ENCODE data around the gene ZXDC.

ZXDC gene

DNA sequence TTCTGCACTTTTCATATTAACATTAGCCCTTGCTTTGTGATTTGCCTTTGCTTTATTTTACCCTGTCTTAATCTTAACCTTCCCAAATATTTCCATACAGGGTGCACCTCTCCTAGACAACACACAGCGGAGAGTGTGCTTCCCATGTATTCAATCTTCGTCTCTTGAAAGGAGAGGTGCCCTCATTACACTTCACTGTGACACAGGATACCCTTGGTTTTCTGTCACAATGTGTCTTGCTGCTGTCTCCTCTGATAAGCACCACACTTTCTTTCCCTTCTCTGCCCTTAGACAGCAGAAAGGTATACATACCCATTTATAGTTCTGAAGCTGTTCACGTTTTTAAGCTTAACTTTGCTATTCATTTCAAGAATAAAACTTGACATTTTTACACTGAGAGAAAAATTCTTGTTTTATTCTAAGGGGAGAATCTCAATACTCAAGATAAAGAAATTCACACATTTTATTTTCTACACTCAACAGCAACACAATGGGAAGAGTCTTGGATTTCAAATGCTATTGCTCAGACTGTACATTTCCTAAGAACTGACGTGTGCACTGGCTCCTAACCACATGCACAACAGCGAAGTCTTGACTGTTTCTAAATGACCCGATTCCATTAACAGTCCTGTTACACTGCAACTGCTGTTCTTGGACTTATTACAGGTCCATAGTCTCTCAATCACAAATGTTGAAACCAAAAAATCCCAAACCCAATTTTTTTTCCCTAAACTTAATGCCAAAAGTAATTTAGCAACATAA lies 21.1 kb downstream of the ZXDC start:
- DNase-seq (ENCODE audit: low read depth in 2 of 2), result no peak

DNA sequence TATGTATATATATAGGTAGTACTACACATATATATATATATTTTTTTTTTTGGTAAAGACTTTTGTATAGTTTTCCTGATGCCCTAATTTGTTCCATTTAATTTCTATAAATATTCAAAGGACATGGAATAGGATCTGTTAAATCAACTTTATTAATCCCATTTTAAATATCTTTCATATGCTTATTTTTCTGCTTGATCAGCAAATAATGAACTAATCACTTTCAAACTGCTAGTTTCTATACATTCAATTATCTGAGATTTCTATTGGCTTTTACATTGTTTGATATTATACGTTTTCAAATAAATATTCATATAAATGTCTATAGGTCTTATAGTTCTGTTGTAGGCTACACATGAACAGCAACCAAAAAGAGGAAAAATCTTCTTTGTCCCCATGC lies 21.7 kb downstream of the ZXDC start:
- DNase-seq (ENCODE audit: low read depth in 2 of 2), result no peak

DNA sequence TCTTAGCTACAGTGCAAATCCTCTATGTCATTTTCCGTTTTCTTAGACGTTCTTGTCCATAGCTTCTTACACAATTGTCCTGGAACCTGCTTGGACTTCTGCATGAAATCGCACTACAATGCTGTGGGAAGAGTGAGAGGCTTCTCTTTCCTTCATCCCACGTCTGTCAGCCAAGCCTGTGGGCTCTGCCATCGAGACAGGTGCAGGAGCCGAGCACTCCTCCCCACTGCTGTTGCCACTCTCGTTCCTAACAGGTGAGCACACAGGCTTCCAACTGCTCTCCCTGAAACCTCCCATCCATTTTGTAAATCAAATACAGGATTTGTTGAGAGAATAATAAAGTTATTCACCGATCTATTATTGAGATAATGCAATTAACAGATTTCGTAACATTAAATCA lies 23.5 kb downstream of the ZXDC start:
- no peak for DNase-seq (ENCODE audit: low read depth in 2 of 2)

DNA sequence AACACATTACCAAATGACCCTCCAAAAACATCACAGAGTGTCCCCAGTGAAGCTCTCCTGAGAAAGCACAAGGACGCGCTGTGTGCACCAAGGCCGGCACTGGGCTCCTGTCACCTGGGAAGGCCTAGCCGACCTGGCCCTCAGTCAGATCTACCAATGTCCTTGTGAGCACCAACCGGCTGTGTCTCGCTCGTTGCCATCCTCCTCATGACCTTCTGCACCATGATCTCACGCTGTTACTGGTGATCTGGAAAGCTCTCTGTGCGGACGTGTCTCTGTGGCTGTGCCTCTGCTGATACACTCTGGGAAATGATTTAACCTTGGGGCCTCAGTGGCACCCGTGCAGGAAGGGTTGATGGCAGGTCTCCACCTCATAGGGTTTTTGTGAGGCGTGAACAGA lies 24.2 kb downstream of the ZXDC start:
- DNase-seq (ENCODE audit: low read depth in 2 of 2), result no peak

DNA sequence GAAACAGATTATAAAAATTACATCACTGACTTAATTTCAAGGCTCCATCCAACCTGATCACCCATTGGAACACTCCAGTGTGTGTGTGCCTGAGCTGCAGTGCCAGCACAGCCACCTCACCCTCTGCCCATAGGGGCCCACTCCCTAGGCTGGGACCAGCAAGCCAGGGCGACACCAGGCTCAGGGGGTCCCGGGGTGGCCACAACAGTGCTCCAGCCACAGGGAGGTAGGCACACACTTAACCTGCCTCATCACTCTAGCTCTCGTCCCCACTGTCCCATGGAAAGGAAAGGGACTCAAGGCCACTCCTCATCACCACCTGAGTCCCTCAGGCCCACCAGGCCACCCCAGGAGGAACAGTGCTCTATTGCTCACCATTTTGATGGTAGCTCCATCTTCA lies 24.9 kb downstream of the ZXDC start:
- no peak for DNase-seq (ENCODE audit: low read depth in 2 of 2)

DNA sequence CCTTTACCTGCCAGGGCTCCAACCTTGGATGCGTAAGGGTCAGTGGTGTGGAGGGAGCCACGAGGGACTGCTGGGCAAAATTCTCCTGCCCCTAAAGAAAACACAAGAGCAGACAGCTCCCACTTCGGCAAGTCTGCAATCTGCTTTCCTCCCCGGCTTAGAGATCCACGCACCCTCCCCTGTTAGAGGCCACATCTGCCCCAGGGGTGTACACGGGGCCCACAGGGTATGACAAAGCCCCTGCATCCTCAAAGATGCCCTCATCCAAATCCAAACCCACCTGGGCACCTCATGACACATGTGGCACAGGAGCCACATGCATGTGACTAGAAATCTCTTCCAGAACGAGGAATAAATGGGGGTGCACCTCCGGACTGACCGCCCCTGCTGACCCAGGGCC lies 25.5 kb downstream of the ZXDC start:
- DNase-seq (ENCODE audit: low read depth in 2 of 2), result no peak

DNA sequence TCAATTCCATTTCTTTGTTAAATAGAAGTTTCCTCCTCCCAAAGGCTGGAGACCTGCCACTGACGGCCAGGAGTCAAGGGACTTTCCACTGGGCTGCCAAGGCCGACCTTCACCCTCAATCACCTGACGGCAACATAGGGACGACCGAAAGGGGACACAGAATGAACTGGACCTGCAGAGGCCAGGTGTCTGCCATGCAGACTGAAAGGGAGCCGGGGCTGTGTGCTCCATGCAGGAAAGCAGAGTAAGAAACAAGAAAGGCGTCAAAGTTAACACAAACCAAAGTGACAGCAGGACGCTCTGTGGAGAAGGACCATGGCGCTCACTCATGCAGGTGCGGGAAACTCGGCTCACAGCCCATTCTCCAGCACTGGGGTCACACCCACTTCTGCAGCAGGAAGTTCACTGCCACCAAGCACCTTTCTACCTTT lies 26.1 kb downstream of the ZXDC start:
- no peak for DNase-seq (ENCODE audit: low read depth in 2 of 2)

DNA sequence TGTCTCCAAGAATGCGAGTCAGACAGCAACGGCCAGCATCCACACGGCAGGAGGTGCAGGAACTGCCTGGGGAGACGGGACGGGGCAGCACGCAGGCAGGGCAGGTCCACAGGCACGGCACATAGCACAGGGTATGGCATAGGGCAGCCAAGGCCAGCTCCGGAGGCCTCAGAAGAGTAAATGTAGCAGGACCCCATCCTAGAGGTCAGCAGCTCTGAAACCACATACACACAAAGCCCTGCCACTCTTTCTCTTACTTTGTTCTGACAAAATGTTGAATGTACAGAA lies 26.9 kb downstream of the ZXDC start:
- DNase-seq (ENCODE audit: low read depth in 2 of 2), result no peak

DNA sequence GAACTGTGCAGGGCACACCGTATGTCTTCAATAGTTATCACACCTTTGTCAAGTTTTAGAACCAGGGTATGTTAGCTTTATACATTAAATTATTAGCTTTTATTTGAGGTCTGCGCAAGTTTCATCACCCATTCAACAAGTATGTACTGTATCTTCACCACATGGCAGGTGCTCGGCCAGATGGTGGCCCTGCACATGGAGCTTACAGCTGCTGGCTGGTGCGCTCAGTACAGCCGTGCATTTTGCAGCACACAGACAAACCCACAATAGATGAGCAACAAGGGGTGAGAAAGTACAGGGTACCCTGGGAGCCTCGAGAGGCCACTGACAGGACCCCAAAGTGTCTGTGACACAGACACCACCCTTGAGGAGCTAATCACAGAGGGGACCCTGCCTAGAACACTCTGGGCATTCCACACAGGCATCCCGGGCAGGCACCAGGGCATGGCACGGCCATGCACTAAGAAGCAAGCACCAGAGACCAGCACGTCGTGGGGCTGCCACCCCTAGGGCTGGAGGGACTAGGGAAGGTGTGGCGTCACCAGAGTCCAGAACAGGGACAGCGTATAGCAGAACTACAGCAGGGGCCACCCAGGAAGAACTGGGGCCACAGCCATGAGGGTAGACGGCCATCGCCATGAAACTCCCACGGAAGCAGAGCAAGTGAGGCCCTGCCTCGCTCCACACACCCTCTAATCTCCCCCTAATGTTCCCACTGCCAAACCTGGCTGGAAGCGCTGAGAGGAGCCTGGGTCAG lies 27.4 kb downstream of the ZXDC start:
- no peak for DNase-seq (ENCODE audit: low read depth in 2 of 2)

DNA sequence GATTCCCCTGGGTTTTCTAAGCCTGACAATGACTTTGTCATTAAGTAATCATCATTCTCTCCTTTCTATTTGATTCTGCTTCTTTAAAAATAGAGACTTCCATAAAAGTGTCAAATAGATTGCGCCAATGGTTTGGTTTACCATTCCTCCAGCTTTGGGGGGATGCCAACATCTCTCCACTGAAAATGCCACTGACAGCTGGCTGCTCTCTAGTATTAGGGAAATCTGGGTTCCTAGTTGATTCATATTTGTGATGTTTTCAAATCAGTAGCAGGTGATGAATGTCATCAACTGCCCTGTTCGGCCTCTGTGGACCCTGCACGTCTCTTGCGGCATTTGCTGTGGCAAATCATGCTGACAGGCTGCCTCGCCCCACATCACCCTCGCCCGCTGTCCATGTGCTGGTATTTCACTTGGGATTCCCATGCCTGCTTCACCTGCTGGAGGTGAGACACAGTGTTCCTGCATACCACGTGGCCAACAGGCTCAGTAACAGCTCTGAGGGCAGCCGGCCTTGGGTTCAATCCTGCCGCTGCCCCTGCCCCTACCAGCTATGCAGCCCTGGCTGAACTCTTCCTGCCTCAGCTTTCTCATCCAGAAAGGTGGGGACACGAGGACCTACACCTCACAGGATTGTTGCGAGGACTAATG lies 28.1 kb downstream of the ZXDC start:
- DNase-seq (ENCODE audit: low read depth in 2 of 2), result no peak

DNA sequence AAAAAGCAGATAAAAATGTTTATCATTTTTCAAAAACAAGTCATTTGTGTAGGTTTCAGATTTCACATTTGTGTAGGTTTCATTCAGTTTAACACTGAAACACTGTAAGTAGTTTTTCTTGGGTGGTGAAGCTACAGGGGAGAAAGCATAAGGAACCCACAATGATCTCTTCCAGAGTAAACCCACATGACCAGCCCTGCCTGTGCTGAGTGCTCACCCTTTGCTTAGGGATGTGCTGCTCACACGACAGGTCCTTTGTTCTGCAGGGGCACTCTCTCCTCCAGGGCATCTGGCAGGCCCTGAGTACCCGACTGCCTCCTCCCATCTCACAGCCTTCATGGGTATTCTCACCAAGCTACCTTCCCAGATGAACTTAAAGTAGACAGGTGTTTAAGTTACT lies 28.9 kb downstream of the ZXDC start:
- no peak for DNase-seq (ENCODE audit: low read depth in 2 of 2)

DNA sequence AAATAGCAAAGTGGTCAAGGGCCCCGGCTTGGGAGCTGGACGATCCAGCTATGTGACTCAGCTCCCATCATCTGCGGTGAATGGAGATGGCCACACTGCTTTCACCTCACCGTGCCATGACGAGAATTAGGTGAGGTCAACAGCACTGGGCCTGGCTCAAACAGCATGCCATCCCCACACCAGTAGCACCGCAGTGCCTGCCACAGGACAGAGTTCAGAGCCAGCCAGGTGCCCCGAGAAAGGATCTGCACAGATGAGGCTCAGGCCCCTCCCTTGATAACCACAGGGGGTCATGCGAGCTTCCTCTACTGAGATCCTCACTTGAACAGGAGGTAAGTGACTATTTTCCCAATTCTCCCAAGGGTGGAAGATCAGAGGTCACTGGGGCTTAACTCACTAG lies 29.4 kb downstream of the ZXDC start:
- DNase-seq (ENCODE audit: low read depth in 2 of 2), result no peak

DNA sequence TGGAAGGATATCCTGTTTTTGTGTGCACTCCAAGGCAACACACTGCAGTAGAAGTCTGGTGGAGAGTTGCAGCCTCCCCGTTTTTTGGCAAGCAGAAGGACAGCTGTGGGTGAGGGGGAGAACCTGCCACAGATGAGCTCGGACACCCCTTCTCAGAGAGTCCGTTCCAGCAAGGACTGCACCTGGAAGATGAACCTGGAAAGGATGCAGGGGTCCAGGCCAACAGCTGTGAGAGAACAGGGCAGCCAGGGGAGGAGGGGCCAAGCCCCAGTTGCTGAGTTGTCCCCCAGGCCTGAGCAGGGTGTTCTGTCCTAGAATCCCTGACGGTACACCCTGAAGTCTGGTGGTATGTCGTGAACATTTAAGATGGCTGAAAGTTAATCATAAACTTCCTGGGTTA lies 30.2 kb downstream of the ZXDC start:
- DNase-seq (ENCODE audit: low read depth in 2 of 2), result no peak

DNA sequence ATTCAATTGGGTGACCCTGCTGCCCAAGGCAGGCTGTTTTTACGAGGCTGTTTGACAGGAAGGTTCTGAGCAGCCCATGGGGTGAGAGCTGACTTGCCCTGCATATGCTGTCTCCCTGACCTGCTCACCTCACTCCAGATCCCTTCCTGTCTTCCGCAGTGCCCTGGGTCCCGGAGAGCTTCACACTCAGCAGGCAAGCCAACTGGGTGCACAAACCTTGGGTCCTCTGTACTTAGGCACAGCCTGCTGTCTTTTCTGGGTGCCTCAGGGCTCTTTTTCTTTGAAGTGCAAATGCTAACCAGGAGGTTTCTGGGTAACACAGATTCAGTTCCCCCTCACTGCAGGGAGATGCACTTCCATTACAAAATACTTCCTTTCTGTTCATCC lies 32.8 kb downstream of the ZXDC start:
- DNase-seq (ENCODE audit: low read depth in 2 of 2), result no peak

DNA sequence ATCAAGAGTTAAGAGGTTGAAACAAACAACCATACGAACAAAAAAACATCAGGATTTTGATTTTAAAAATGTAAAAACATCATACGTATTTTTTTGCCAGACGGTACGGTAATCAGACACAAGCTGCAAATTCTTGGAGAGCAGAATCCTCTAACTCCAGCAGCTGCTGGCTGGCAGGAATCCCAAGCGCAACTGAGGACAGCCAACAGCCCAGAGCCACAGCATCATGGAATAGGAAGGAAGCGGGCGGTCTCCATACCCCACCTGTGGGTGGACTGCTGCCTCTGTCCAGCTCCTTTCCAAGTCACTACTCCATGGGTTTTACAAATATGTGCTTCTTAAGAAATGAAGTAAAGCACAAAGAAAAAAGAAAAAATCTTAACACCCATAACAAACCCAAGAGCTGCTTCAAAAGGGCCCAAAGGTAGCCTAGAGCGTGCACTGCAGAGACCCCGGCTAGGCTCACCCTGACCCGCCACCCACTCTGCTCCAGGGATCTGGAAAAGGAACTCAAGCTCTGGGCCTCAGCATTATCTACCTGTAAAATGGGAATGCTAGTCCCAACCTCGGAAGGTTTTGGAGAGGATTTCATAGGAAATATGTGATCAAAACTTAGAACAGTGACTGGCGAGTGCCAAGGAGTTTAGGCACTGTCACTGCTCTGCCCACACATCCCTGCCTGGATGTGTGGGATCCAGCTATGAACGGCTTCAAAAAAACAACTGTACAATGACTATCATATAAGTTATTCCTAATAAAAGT lies 33.4 kb downstream of the ZXDC start:
- DNase-seq (ENCODE audit: low read depth in 2 of 2), result no peak

DNA sequence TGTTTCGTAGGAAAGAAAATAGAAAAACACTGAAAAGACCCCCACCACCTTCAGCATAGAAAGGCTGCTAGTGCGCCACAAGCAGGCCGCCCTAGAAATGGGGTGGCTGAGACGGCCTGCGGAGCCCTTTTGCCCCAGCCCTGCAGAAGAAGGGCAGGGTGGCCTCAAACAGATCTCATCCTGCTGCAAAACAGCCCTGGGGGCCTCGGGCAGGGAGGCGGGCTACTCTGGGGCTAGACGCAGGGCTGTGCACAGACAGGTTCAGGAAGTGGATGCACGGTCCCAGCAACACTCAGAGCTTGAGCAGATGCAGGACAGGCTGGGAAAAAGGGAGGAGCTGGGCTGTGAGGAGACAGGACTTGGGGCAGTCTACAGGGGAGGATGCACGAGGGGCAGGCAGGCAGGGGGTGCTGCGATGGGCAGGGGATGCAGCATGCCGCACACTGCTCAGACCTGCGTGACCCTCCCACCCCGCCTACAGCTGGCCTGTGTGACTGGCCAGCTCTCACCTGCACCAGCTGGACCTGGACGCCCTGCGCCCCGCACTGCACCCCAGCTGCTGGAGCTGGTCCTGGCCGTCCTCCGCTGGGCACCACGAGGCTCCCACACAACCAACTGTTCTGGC lies 34.3 kb downstream of the ZXDC start:
- DNase-seq (ENCODE audit: low read depth in 2 of 2), result no peak

DNA sequence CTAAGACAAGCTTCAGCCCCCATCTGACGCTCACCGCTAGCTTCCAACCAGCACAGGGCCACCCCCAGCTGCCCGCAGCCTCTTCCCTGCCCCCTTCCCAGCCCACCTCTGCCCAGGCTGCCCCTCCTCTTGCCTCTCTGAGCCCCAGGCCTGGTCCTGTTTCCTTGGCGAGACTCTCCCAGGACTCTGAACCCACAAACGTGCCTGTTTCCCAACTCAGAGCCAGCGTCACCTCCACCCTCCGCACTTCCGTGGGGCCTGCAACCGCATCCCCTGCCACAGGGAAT lies 35.0 kb downstream of the ZXDC start:
- no peak for DNase-seq (ENCODE audit: low read depth in 2 of 2)

DNA sequence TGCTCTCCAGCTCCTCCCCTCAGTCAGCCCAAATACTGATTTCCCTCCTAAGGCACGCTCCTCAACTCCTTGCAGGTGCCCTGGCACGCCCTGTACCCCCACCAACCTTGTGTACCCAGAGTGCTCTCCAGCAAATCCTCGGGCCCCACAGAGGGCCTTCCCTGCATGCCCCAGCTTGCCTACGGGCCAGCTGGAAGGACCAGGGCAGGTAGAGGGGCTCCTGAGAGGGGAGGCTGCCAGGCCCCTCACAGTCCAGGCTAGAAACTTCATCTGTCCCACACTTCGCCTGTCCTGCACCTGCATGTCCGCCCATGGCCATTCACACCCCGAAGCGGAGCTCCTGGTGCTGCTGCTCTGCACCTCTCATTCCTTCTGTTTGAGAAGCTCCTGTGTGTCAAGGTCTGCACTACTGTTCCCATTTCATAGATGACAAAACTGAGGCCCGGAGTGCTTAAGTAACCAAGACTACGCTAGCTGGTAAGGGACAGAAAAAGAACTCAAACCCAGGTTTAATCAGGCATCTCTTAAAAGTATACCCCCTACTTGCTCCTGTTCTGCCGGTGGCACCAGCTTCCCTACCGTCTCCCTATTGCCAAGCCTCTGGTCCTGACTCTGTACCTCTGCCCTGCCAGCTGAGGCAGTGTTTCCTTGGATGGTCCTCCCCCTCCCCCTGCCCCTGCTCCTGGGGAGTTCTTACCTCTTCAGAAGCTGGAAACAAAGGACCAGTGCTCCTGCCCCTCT lies 35.6 kb downstream of the ZXDC start:
- no peak for DNase-seq (ENCODE audit: low read depth in 2 of 2)

DNA sequence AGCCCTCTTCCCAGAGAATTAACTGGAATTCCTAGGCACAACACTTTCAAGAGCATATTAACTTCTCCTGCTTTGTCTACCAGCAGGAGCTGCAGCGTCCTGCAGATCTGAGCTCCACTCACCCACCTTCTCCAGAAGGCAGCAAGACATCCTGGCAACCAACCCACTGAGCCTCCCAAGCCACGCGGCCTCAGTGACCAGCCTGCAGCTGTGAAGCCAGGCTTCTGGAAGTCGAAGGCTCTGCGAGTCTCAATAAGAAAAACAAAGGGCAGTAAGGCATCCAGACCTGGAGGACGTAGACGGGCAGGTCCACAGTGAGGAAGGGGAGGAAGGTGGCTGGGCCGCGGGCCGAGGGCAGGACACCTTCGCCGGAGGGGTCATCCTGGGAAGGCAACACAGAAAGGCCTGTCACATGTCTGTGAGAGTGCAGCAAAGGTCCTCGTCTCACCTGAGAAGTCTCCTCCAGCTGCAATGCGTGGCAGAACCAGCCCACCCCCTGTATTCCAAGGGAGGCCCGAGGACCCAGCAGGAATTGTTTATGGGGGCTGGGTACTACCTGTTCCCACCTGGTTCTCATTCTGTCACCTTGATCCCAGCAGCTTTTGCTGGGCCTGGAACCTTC lies 36.2 kb downstream of the ZXDC start:
- no peak for DNase-seq (ENCODE audit: low read depth in 2 of 2)

DNA sequence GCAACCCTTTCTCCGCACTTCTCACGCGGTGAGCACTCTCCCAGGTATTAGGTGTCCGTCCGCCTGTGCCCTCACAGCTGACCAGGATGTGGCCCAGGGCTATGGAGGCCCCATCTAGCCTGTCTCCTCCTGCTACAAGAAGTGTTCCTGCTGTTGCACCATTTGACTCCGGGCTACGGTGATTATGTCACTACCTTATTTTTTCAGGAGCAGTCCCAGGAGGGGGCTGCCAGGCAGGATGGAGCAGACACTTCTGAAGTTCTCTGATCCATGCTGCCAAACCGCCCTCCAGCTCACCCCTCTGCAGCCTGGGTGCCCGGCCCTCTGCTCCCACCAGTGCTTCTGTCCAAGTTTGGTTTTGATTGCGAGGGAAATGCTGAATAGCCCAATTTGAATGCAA lies 36.9 kb downstream of the ZXDC start:
- no peak for DNase-seq (ENCODE audit: low read depth in 2 of 2)

DNA sequence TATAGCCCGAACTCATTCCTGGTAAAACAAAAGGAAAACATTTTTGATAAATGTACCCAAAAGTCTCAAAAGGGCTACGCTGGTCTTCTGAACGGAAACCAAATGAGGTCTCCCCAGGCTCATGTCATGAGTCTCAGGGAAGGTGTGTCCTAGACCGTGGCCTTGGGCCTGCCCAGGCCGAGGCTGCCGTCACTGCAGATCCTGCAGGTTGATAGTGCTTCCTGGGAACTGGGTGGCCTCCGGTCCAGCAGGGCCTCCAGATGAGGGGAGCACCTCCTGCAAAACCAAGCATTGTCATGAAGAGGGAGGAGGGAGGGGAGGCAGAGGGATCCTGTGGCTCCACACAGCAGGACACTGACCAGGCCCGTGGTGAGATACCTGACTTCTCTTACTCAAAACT lies 37.5 kb downstream of the ZXDC start:
- no peak for DNase-seq (ENCODE audit: low read depth in 2 of 2)
